ENCODE measurements around the gene EYS.

EYS gene

GRCh38 chr6:64213697-64214096, 1493.3 kb downstream of the EYS start:
- DNase-seq, result no peak

DNA sequence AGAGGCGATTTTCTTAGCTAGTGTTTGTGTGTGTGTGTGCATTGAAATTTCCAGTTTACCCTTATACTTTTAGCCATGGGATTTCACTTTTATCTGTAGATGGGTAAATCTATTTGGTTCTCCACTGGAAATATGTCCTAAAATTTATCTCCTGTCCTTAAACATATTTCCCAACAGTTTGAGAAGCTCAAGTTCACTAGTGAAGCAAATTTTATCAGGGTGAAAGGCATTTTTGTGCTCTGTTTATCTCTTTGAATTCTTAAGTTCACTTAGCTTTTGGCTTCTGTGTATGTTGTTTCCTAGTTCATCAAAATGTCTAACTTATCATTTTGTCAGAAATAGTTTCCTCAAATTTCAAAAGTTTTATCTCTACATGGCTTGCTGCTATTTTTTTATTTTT, 1509.8 kb downstream of the EYS start:
- no peak for DNase-seq

- DNase-seq, result no peak
Measured at GRCh38 chr6:64186592-64186991, 1520.4 kb downstream of the EYS start.

DNA sequence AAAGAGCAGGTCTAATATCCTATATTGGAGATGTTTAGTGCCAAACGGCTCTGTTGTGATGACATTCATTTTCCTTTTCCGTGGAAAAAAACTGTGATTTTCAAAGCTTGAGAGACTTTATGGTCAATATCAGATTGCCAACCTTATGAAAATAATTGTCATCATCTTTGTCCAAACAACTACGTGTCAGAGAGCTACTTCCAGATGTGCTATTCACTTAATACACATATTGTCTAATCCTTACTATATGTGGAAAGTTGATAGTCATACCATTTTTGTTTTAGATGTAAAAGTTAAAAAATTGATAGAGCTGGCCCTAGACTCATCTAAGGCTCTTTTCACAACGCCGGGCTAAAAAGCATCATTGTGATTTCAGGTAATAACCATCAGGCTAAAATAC, 1521.4 kb downstream of the EYS start:
- no peak for DNase-seq

- no peak for DNase-seq
Measured at GRCh38 chr6:64175296-64175695, 1531.7 kb downstream of the EYS start.

DNA sequence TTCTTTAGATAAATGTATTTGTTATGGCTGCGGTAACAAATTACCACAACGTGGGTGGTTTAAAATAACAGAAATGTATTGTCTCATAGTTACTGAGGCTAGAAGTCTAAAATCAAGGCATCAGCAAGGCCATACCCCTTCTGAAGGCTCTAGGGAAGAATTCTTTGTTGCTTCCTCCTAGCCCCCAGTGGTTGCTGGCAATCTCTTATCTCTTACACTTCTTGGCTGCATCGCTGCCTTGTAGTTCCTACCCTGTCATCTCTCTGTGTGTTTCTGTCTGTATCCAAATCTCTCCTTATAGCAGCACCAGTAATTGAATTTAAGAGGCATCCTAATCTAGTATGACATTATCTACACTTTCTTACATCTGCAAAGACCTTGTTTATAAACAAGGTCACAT, 1536.7 kb downstream of the EYS start:
- DNase-seq, result no peak

GRCh38 chr6:64160486-64160885, 1546.5 kb downstream of the EYS start:
- no peak for DNase-seq

- DNase-seq, result no peak
Measured at GRCh38 chr6:64155063-64155462, 1552.0 kb downstream of the EYS start.

GRCh38 chr6:64146876-64147275, 1560.2 kb downstream of the EYS start:
- DNase-seq, result no peak

DNA sequence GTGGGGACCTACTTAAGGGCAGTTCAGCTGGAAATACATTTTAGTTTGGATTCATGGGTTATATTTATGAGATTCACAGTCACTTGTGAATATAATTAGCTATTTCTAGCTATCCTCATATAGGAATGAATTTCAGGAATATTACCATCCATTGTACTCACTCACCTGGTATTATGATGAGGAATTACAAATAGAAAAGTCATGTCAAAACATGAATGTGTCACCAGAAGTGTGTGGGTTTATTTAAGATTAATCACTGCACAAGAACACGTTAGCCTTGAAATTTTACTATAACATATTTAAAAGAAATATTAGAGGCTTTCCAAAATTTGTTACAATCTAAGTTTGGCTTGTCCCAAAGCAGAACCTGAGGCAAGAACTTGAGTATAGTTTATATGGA, 1560.9 kb downstream of the EYS start:
- DNase-seq, result no peak

DNA sequence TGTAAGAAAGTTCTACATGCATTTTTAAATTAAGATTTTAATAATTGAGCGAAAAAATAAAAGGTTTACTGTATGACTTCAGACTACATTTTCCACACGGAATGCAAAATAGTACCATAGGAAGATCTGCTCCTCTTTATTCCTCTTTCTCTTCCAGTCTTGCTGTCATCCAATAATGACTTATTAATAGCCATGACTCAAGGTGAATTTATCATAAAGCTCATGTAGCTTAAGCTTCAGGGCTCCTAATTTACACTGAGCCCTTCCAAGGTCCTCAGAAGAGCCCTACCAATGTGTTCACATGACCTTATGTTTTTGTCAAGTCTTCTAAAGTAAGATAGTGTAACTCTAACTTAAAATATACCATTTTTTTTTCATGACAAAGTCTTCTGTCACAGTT, 1561.4 kb downstream of the EYS start:
- no peak for DNase-seq

DNA sequence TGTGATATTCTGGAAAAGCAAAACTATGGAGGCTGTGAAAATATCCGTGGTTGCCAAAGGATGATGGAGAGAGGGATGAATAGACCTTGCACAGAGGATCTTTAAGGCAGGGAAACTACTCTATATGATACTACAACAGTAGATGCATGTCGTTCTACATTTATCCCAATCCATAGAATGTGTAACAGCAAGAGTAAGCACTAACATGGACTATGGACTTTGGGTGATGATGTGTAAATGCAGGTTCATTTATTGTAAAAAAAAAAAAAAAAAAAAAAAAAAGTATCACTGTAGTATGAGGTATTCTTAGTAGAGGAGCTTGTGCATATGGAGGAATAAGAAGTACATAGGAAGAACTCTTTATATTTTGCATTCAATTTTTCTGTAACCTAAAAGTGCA, 1563.9 kb downstream of the EYS start:
- DNase-seq, result no peak

DNA sequence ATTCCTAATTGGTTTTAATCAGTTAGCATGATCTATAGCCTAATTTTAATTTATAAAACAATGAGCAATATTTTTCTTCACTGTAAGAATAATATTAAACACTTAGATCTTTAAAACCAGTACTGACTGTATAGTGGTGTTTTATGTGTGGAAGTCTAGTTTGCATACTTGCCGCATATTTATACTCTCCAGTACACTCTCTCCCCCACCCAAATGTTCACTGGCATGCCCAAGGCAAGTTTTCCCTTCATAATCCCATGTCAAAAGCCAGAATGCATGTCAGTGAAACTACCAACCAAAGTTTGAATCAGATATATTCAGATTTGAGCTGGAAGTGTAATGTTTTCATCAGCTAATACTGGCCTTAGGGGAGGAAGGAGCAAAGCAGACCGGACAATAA, 1565.3 kb downstream of the EYS start:
- no peak for DNase-seq

DNA sequence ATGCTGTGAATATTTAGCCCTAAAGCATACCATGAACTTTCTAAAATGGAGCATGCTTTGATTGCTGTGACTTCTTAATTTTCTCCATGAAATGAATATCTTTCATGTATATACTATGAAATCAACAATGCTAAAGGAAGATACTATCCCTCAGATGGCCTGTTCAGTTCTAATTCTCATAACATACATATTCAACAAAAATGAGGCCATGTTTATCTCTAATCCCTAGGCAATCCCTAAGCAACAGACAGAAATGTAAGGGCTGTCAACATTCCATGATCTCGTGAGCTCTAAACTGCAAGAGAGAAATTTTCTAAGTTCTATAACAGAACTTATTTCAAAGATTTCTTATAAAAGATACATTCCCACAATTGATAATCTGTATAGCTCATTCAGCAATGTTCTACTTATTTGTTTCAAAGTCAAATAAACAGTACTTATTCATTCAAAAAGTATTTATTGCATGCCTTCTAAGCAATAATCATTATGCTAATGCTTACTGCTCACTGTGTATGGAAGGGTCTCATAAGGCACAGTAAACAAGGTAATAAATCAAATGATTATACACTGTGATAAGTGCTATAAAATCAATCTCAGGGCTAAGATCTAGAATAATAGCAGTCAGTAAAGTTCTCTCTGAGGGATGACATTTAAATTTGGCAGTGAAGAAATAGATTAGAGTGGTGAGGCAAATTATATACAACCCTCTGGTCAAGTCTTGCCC, 1578.6 kb downstream of the EYS start:
- DNase-seq, result no peak

DNA sequence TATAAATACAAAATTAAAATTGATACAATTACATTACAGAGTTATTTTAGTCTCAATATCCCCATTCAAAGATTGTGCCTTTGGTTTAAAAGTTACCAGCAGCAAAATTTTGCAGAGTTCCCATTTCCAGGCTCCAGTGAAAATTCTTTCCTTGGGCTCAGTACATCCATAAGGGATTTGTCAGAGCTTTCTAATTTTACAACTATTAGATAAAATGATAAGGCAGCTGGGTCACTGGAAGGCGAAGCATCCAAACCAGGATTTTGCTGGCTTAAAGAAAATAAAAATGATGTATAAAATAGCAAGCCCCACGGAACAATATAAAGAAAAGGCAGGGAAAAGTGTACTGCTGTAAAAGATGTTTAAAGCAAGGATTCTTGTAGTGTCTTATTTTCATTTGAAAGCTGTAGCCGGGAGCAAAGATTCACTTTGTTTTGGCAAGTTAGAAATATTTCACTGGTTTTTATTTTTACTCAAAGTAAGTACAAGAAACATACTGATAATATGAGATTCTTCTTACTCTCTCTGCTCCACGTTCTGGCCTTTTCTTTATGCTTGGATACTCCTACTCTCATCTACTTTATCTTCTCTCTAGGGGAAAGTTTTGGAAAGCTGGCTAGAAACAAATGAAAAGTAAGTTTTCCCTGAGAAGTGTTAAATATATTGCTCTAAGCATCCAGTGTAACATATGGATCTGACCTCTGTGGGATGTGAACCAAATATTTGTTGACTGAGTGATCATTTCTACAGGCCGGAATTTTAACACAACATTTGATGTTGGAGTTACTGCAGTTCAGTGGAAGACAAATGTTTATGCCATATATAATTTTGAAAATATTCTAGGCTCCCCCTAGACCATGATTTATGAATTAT, 1583.0 kb downstream of the EYS start:
- no peak for DNase-seq

- DNase-seq, result no peak
Measured at GRCh38 chr6:64122712-64123375, 1584.2 kb downstream of the EYS start.

DNA sequence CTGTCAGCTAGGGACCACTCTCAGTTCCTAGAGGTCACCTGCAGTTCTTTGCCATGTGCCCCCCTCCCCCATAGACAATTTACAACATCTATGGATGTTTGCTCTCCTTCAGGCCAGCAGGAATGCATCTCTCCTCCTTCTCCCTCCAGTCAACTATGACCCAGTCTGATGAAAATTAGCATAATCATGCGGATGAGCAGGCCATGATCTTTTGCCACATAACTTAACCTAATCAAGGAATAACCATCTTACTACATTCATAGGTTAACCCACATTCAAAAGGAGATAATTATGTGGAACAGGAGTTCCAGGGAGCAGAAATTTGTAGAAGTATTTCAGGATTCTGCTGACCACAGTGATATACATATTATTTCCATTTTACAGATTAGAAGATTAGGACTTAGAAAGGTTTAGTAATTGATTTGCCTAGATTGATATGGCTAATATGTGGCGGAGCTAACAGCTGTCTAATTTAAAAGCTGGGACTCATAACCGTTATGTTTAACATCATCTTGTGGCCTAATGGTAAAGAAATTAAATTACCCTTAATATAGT, 1585.9 kb downstream of the EYS start:
- DNase-seq, result no peak

DNA sequence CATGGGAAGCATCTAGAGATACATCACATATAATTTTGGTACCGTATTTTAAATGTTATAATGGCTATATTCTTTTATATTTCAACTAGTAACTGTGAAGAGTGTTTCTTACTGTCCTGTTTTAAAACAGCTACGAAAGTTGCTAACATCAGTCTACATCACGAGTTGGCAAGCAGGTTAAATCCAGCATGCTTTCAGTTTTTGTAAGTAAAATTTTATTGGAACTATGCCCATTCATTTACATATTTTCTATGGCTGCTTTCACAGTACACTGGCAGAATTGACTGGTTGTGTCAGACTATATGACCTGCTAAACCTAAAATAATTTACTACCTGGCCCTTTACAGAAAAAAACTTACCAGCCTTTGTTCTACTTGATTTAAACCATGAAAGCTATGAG, 1593.3 kb downstream of the EYS start:
- no peak for DNase-seq

DNA sequence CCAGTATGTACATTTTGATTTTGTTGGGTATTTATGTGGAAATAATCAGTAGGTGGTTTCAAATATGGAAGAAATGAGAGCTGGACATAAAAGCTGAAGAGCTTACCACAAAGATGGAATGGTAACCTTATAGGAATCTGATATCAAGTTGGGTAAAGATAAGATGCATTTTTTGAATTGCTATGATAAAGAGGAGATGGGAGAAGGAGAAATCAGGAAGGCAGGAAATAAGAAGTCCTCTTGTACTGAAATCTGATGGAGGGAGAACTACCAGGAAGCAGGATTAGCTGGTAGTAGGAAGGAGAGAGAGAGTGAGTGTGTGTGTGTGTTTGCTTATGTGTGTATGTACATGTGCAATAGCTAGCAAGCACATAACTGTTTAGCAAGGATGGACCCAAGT, 1603.0 kb downstream of the EYS start:
- DNase-seq, result no peak

- DNase-seq, result no peak
Measured at GRCh38 chr6:64103480-64103879, 1603.5 kb downstream of the EYS start.

- no peak for DNase-seq
Measured at GRCh38 chr6:64100702-64101303, 1606.2 kb downstream of the EYS start.

DNA sequence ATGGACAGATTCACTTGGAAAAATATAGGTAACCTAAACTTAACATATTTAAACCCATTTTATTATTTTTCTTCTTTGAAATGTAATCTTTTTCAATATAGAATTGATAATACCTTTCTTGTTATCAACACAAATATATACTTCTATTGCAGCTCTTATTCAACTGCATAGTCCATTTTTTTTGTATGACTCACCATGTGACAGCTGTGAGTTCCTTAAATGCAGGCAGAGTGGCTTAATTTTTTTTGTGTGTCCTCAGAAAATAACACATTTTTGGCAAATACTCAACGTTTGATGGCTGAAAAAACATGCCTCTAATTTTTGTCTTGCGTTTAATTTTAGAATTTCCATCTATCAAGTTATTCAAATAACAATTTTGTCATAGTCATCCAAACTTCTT, 1616.7 kb downstream of the EYS start:
- DNase-seq, result no peak

- DNase-seq, result no peak
Measured at GRCh38 chr6:64085126-64085525, 1621.9 kb downstream of the EYS start.
